OCI-LY7 (cell line): ENCODE results near the gene PSMA3. TPM values are rescaled to one million over a fixed set of nuclear protein-coding genes. Genes with fewer than 3 reads are reported as not detected.

ENCODE experiments used
- BruUV-seq: library from RNA; stranded (reverse); fragments of 400-500 nt; replicated peaks from 2 replicates; lab custom pipeline; 2021; lab: Mats Ljungman, UMichigan
- CTCF ChIA-PET: fragments of 300-600 bp; sonication (Branson Sonifier 250); formaldehyde crosslinking; loops from one replicate; lab custom pipeline; 2022; ENCODE audit warnings: antibody characterized with exemption; ENCODE audit not compliant: unreplicated experiment; lab: Charles Lee
- POLR2A ChIA-PET: fragments of 300-600 bp; sonication (Branson Sonifier 250); formaldehyde crosslinking; loops from one replicate; lab custom pipeline; 2022; ENCODE audit warnings: antibody characterized with exemption; lab: Charles Lee
- DNase-seq: peaks from one replicate; pipeline ENCODE4 v3.0.0-alpha.2; 2015; ENCODE audit warnings: low spot score
- H2AFZ ChIP-seq: fragments of 200-600 bp; sonication (generic), shearing (Covaris generic); 2 replicates; pipeline ENCODE4 v1.6.1; 2014; ENCODE audit warnings: mild to moderate bottlenecking, antibody characterized with exemption, low read length, moderate library complexity
- H3K27ac ChIP-seq: fragments of 200-600 bp; sonication (generic); 2 replicates; pipeline ENCODE4 v1.5.1; 2014; ENCODE audit warnings: mixed run types, low read depth, mild to moderate bottlenecking, moderate library complexity, low read length, inconsistent platforms; ENCODE audit not compliant: poor library complexity, severe bottlenecking
- H3K36me3 ChIP-seq: fragments of 200-600 bp; sonication (generic); 2 replicates; pipeline ENCODE4 v1.6.1; 2014; ENCODE audit warnings: mild to moderate bottlenecking, antibody characterized with exemption, low read length, moderate library complexity, mixed read lengths; ENCODE audit not compliant: insufficient read depth
- H3K4me1 ChIP-seq: fragments of 200-600 bp; sonication (generic); 2 replicates; pipeline ENCODE4 v1.5.1; 2014; ENCODE audit warnings: mild to moderate bottlenecking, low read length; ENCODE audit not compliant: insufficient read depth, poor library complexity, severe bottlenecking
- H3K4me2 ChIP-seq: fragments of 200-600 bp; sonication (generic); 2 replicates; pipeline ENCODE4 v1.6.1; 2014; ENCODE audit warnings: mild to moderate bottlenecking, low read length
- H3K4me3 ChIP-seq: fragments of 200-600 bp; sonication (generic); 2 replicates; pipeline ENCODE4 v1.5.1; 2014; ENCODE audit warnings: mild to moderate bottlenecking, low read depth, low read length; ENCODE audit not compliant: poor library complexity, severe bottlenecking
- H3K79me2 ChIP-seq: fragments of 200-600 bp; sonication (generic); 2 replicates; pipeline ENCODE4 v1.6.1; 2016; ENCODE audit warnings: low read depth, mild to moderate bottlenecking, low read length, moderate library complexity, mixed read lengths; ENCODE audit not compliant: insufficient read depth
- H3K9me2 ChIP-seq: fragments of 200-600 bp; sonication (generic); 2 replicates; pipeline ENCODE4 v1.6.1; 2016; ENCODE audit warnings: mild to moderate bottlenecking, low read length, mixed read lengths; ENCODE audit not compliant: insufficient read depth
- H3K9me3 ChIP-seq: fragments of 200-600 bp; sonication (generic); 2 replicates; pipeline ENCODE4 v1.6.1; 2014; ENCODE audit warnings: mild to moderate bottlenecking, mixed run types, low read length, mixed read lengths
- H4K20me1 ChIP-seq: fragments of 200-600 bp; sonication (generic); 2 replicates; pipeline ENCODE4 v1.6.1; 2014; ENCODE audit warnings: mild to moderate bottlenecking, antibody characterized with exemption, low read length, moderate library complexity, mixed read lengths; ENCODE audit not compliant: insufficient read depth
- EZH2phosphoT487 ChIP-seq: fragments of 200-600 bp; sonication (generic); IDR thresholded peaks from 2 replicates; pipeline ENCODE4 v1.6.1; 2018; ENCODE audit warnings: low read depth, borderline replicate concordance, mild to moderate bottlenecking, mixed run types, antibody characterized with exemption, low read length, moderate library complexity, mixed read lengths
- intact Hi-C: fragments of 100-400 bp; cut with micrococcal nuclease; formaldehyde crosslinking; loops from one replicate; pipeline ENCODE4 v1.10.0; 2022; ENCODE audit not compliant: unreplicated experiment
- total RNA-seq, 2 experiments: library from RNA; depleted of rRNA in 1 of 2; stranded (reverse); fragments of >200 nt in 1 of 2; shearing (Covaris generic) in 1 of 2; gene quantifications; 2 replicates each; pipeline ENCODE4 v1.2.3, GENCODE V29; 2014 to 2022
- TF ChIP-seq, protein P1 (sequence below): fragments of 200-600 bp; sonication (generic); conservative IDR thresholded peaks from 2 replicates; pipeline ENCODE4 v1.5.1; 2014; ENCODE audit warnings: mild to moderate bottlenecking, antibody characterized with exemption, low read length, moderate library complexity, mixed read lengths

Gene PSMA3
- total RNA-seq, 2 experiments from 2014 or later = 88.9 to 206 TPM

GRCh38 chr14:58265401-58265800 lies 20.8 kb downstream of the PSMA3 start:
- BruUV-seq = TSS peak; percentile 14
- Histone ChIP-seq H3K9me2 (no peaks in the 10 kb centered on the region), H3K36me3 (peaks cover 100% of the 10 kb centered on the region), H3K4me2 (no peak overlapping the region), H3K27ac (no peak overlapping the region), H3K9me3 (no peaks in the 10 kb centered on the region), H3K4me3 (no peak overlapping the region), H3K4me1 (no peaks in the 10 kb centered on the region), H2AFZ (no peak overlapping the region), H4K20me1 (peaks cover 3% of the 10 kb centered on the region; the same call in 1 of the 2 replicates), H3K79me2 (peaks cover 8% of the 10 kb centered on the region; the same call in 1 of the 2 replicates)
- ChIA-PET POLR2A (interaction anchor here (0.6 to 5.4 kb wide), 6 partner anchors 10 to 67 kb away, joined by 3 to 24 read pairs (median 4); partner anchors contain the start of gene ARID4A), CTCF (no interaction called here)
- intact Hi-C loops = no loop called here
- no peak for DNase-seq
- TF ChIP-seq EZH2phosphoT487 = no peak
- TF ChIP-seq, protein P1, sequence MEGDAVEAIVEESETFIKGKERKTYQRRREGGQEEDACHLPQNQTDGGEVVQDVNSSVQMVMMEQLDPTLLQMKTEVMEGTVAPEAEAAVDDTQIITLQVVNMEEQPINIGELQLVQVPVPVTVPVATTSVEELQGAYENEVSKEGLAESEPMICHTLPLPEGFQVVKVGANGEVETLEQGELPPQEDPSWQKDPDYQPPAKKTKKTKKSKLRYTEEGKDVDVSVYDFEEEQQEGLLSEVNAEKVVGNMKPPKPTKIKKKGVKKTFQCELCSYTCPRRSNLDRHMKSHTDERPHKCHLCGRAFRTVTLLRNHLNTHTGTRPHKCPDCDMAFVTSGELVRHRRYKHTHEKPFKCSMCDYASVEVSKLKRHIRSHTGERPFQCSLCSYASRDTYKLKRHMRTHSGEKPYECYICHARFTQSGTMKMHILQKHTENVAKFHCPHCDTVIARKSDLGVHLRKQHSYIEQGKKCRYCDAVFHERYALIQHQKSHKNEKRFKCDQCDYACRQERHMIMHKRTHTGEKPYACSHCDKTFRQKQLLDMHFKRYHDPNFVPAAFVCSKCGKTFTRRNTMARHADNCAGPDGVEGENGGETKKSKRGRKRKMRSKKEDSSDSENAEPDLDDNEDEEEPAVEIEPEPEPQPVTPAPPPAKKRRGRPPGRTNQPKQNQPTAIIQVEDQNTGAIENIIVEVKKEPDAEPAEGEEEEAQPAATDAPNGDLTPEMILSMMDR = no peak

GRCh38 chr14:58270628-58271027 lies 26.0 kb downstream of the PSMA3 start:
- POLR2A ChIA-PET = no interaction called here
- TF ChIP-seq EZH2phosphoT487 = no peak
- TF ChIP-seq, protein P1 = no peak
- no peak overlapping the region for H3K4me3 ChIP-seq
- H3K9me2 ChIP-seq = no peaks in the 10 kb centered on the region
- BruUV-seq = no TSS peak
- no peak for DNase-seq
- no peak overlapping the region for H3K4me2 ChIP-seq
- no peaks in the 10 kb centered on the region for H3K4me1 ChIP-seq
- 0 out of 2 replicates have a peak, but pooled peaks cover 8% of the 10 kb centered on the region for H4K20me1 ChIP-seq
- peaks cover 34% of the 10 kb centered on the region for H3K79me2 ChIP-seq
- CTCF ChIA-PET = no interaction called here
- no peaks in the 10 kb centered on the region for H3K9me3 ChIP-seq
- H2AFZ ChIP-seq = no peak overlapping the region
- H3K36me3 ChIP-seq = peaks cover 99% of the 10 kb centered on the region
- intact Hi-C loops = no loop called here
- no peak overlapping the region for H3K27ac ChIP-seq

DNA sequence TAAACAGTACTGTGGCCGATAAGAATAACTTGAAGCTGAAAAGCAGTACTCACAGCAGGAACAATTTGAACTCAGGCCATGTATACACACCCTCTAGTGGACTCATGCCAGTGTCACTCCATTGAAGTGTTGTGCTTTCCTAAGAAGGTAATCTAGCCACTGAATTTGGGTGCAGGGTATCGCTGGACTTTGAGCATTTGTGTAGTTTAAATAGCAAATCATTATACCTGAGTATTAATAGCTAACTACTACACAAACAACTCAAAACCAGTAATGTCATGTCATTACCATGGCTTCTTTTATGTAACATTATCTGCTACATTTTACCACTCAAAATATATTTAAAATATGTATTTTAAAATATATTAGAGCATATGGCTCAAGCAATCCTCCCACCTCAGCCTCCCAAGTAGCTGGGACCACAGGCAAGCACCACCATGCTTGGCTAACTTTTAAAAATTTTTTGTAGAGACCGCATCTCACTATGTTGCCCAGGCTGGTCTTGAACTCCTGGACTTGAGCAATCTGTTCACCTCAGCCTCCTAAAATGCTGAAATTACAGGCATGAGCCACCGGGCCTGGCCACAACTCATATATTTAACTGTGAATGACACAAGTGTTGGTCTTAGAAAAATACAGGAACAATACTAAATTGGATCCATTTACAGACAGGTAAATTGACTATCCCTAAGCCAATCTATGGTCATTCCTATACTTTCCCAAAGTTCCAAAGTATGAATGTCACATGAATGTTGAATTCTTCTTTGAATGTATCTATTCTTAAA lies 28.1 kb downstream of the PSMA3 start:
- Histone ChIP-seq H3K9me2 (no peaks in the 10 kb centered on the region), H3K36me3 (peaks cover 98% of the 10 kb centered on the region), H3K4me2 (no peak overlapping the region), H3K79me2 (peaks cover 45% of the 10 kb centered on the region), H2AFZ (no peak overlapping the region), H3K9me3 (no peaks in the 10 kb centered on the region), H3K4me3 (no peak overlapping the region), H3K4me1 (no peaks in the 10 kb centered on the region), H4K20me1 (0 out of 2 replicates have a peak, but pooled peaks cover 8% of the 10 kb centered on the region), H3K27ac (no peak overlapping the region)
- no TSS peak for BruUV-seq
- peak; percentile 13 for DNase-seq
- TF ChIP-seq EZH2phosphoT487 = no peak
- TF ChIP-seq, protein P1 = peak; percentile 33; the same call in 1 of the 2 replicates
- intact Hi-C loops = no loop called here
- ChIA-PET POLR2A (no interaction called here), CTCF (no interaction called here)
